H1 (cell line): Measurements from ENCODE around the gene RERG. TPM values are rescaled to one million over a fixed set of nuclear protein-coding genes. Genes with fewer than 3 reads are reported as not detected.

ENCODE experiments used
- CTCF ChIA-PET: fragments of 300-600 bp; sonication (Branson Sonifier 250); formaldehyde crosslinking; loops from one replicate; lab custom pipeline; 2021; ENCODE audit not compliant: partially characterized antibody; lab: Charles Lee
- POLR2A ChIA-PET: fragments of 300-600 bp; sonication (Branson Sonifier 250); formaldehyde crosslinking; loops from one replicate; lab custom pipeline; 2021; ENCODE audit warnings: inconsistent platforms; ENCODE audit not compliant: partially characterized antibody; lab: Charles Lee
- DNase-seq, 2 experiments: peaks; one replicate each; pipeline versions ENCODE4 v3.0.0 to v3.0.0-alpha.2; 2010 to 2022; ENCODE audit warnings: low spot score in 2 of 2, low read depth in 1 of 2, mixed read lengths in 1 of 2
- FAIRE-seq: peaks from 2 replicates; lab custom pipeline; 2011; peaks lifted over from hg19 to GRCh38; lab: Jason Lieb, UNC
- H2AFZ ChIP-seq: 2 replicates; pipeline ENCODE4 v1.8.1; 2012; ENCODE audit warnings: low read length, inconsistent platforms
- H2AK5ac ChIP-seq: 2 replicates; pipeline ENCODE4 v1.6.1; 2013; ENCODE audit warnings: low read depth, low read length
- H2BK120ac ChIP-seq: replicated peaks from 2 replicates; pipeline ENCODE3; 2013; ENCODE audit warnings: low read depth, low read length, inconsistent platforms
- H2BK12ac ChIP-seq: 2 replicates; pipeline ENCODE4 v1.6.1; 2013; ENCODE audit warnings: low read depth, low read length
- H2BK15ac ChIP-seq: 2 replicates; pipeline ENCODE4 v1.6.1; 2013; ENCODE audit warnings: low read length
- H2BK20ac ChIP-seq: 2 replicates; pipeline ENCODE4 v1.6.1; 2013; ENCODE audit warnings: low read length
- H2BK5ac ChIP-seq: 2 replicates; pipeline ENCODE4 v1.6.1; 2013; ENCODE audit warnings: low read depth, low read length
- H3K14ac ChIP-seq: 2 replicates; pipeline ENCODE4 v1.6.1; 2013; ENCODE audit warnings: inconsistent platforms; ENCODE audit not compliant: insufficient read length
- H3K18ac ChIP-seq: 2 replicates; pipeline ENCODE4 v1.6.1; 2013; ENCODE audit warnings: low read length; ENCODE audit errors: extremely low read depth
- H3K23ac ChIP-seq: 2 replicates; pipeline ENCODE4 v1.6.1; 2013; ENCODE audit warnings: inconsistent platforms; ENCODE audit not compliant: insufficient read length
- H3K23me2 ChIP-seq: 2 replicates; pipeline ENCODE4 v1.6.1; 2013; ENCODE audit warnings: low read depth, low read length
- H3K27ac ChIP-seq: 2 replicates; pipeline ENCODE4 v1.6.1; 2011; ENCODE audit warnings: low read depth, low read length, inconsistent platforms
- H3K27me3 ChIP-seq, 4 experiments: replicated peaks in 1 of 4; 1 replicate in 1 of 4; 2 replicates in 3 of 4; pipeline versions ENCODE4 v1.6.1 to v1.8.1; 2011 to 2013; ENCODE audit warnings: low read length in 3 of 4, mild to moderate bottlenecking in 3 of 4, inconsistent platforms in 2 of 4, mixed read lengths in 2 of 4, moderate library complexity in 1 of 4; ENCODE audit not compliant: control insufficient read depth in 3 of 4, insufficient read depth in 3 of 4; ENCODE audit errors: extremely low read depth in 1 of 4
- H3K36me3 ChIP-seq, 4 experiments: 2 replicates each; pipeline versions ENCODE4 v1.6.1 to v1.8.1; 2011 to 2013; ENCODE audit warnings: mild to moderate bottlenecking in 4 of 4, low read length in 3 of 4, moderate library complexity in 2 of 4, control low read depth in 1 of 4, inconsistent platforms in 1 of 4; ENCODE audit not compliant: insufficient read depth in 4 of 4, control insufficient read depth in 2 of 4
- H3K4ac ChIP-seq: replicated peaks from 2 replicates; pipeline ENCODE3; 2013; ENCODE audit warnings: low read length, low read depth, mixed read lengths, inconsistent platforms; ENCODE audit not compliant: insufficient read length
- H3K4me1 ChIP-seq, 4 experiments: replicated peaks in 1 of 4; 1 replicate in 1 of 4; 2 replicates in 3 of 4; pipeline versions ENCODE4 v1.6.1 to v1.8.1; 2011 to 2013; ENCODE audit warnings: low read length in 3 of 4, inconsistent platforms in 2 of 4, mixed read lengths in 1 of 4; ENCODE audit not compliant: insufficient read depth in 4 of 4, control insufficient read depth in 3 of 4
- H3K4me2 ChIP-seq, 2 experiments: 2 replicates each; pipeline versions ENCODE4 v1.6.1 to v1.8.1; 2011 to 2013; ENCODE audit warnings: low read depth in 2 of 2, low read length in 2 of 2, control low read depth in 1 of 2, inconsistent platforms in 1 of 2, mild to moderate bottlenecking in 1 of 2; ENCODE audit not compliant: insufficient read depth in 1 of 2
- H3K4me3 ChIP-seq, 4 experiments: fragments of 200-600, 300-600 bp in 1 of 4; sonication (generic), shearing (Covaris generic), sonication (Bioruptor Twin) in 1 of 4; 2 replicates each; pipeline versions ENCODE4 v1.5.1 to v1.8.1; 2011 to 2016; ENCODE audit warnings: low read length in 4 of 4, low read depth in 3 of 4, control low read depth in 2 of 4, inconsistent platforms in 2 of 4, mild to moderate bottlenecking in 2 of 4, mixed read lengths in 1 of 4, moderate library complexity in 1 of 4; ENCODE audit not compliant: insufficient read depth in 2 of 4; ENCODE audit errors: extremely low read depth in 1 of 4
- H3K56ac ChIP-seq: replicated peaks from 2 replicates; pipeline ENCODE3; 2013; ENCODE audit warnings: low read depth, mild to moderate bottlenecking, mixed read lengths, low read length, inconsistent platforms; ENCODE audit not compliant: insufficient read length
- H3K79me1 ChIP-seq: 2 replicates; pipeline ENCODE4 v1.6.1; 2013; ENCODE audit warnings: low read depth, low read length, control low read depth
- H3K79me2 ChIP-seq, 2 experiments: 2 replicates each; pipeline versions ENCODE4 v1.6.1 to v1.8.1; 2012 to 2013; ENCODE audit warnings: low read length in 2 of 2, mild to moderate bottlenecking in 2 of 2, inconsistent platforms in 1 of 2; ENCODE audit not compliant: insufficient read depth in 2 of 2, control insufficient read depth in 1 of 2
- H3K9ac ChIP-seq, 4 experiments: replicated peaks in 1 of 4; 1 replicate in 1 of 4; 2 replicates in 3 of 4; pipeline versions ENCODE4 v1.6.1 to v1.8.1; 2011 to 2013; ENCODE audit warnings: low read depth in 3 of 4, low read length in 3 of 4, control low read depth in 2 of 4, mild to moderate bottlenecking in 2 of 4, moderate library complexity in 2 of 4, inconsistent platforms in 1 of 4; ENCODE audit errors: extremely low read depth in 1 of 4
- H3K9me3 ChIP-seq, 2 experiments: 2 replicates each; pipeline versions ENCODE4 v1.6.1 to v1.8.1; 2012 to 2013; ENCODE audit warnings: mild to moderate bottlenecking in 2 of 2, moderate library complexity in 2 of 2, control low read depth in 1 of 2, inconsistent platforms in 1 of 2, low read depth in 1 of 2, low read length in 1 of 2, mixed read lengths in 1 of 2; ENCODE audit not compliant: insufficient read depth in 2 of 2
- H4K20me1 ChIP-seq, 2 experiments: replicated peaks in 1 of 2; 2 replicates each; pipeline versions ENCODE3 to v1.8.1; 2011 to 2013; ENCODE audit warnings: inconsistent platforms in 2 of 2, low read length in 2 of 2, mild to moderate bottlenecking in 1 of 2; ENCODE audit not compliant: insufficient read depth in 2 of 2, control insufficient read depth in 1 of 2
- H4K5ac ChIP-seq: 2 replicates; pipeline ENCODE4 v1.6.1; 2013; ENCODE audit warnings: low read length, low read depth, mixed read lengths, inconsistent platforms; ENCODE audit not compliant: insufficient read length
- H4K8ac ChIP-seq: 2 replicates; pipeline ENCODE4 v1.8.0; 2013; ENCODE audit warnings: mild to moderate bottlenecking, moderate library complexity, low read length, inconsistent platforms; ENCODE audit not compliant: insufficient read depth; ENCODE audit errors: extremely low read depth
- H4K91ac ChIP-seq: replicated peaks from 2 replicates; pipeline ENCODE3; 2013; ENCODE audit warnings: low read length, mixed read lengths, inconsistent platforms; ENCODE audit not compliant: insufficient read length
- ATF2 ChIP-seq: IDR thresholded peaks from 2 replicates; pipeline ENCODE4 v1.6.1; 2012; ENCODE audit warnings: low read length, inconsistent platforms
- CREB1 ChIP-seq: IDR thresholded peaks from 2 replicates; pipeline ENCODE4 v1.6.1; 2012; ENCODE audit warnings: inconsistent platforms
- RAD21 ChIP-seq, 2 experiments: IDR thresholded peaks in 1 of 2; conservative IDR thresholded peaks in 1 of 2; 2 replicates each; pipeline ENCODE4 v1.6.1; 2011; ENCODE audit warnings: low read depth in 2 of 2, low read length in 2 of 2, improper control_type of control experiment in 1 of 2, inconsistent platforms in 1 of 2, mild to moderate bottlenecking in 1 of 2, moderate library complexity in 1 of 2
- RBBP5 ChIP-seq: IDR thresholded peaks from 2 replicates; pipeline ENCODE4 v1.7.1; 2012; ENCODE audit warnings: low read depth, mild to moderate bottlenecking, inconsistent platforms, low read length, moderate library complexity, borderline replicate concordance
- RNF2 ChIP-seq: fragments of 200-900, 300-1000 bp; sonication (generic); IDR thresholded peaks from 2 replicates; pipeline ENCODE4 v1.7.1; 2016; ENCODE audit warnings: borderline replicate concordance, low read depth, mild to moderate bottlenecking, antibody characterized with exemption, low read length; ENCODE audit not compliant: poor library complexity, severe bottlenecking; ENCODE audit errors: missing control alignments
- TAF1 ChIP-seq: IDR thresholded peaks from 2 replicates; pipeline ENCODE4 v1.6.1; 2011; ENCODE audit warnings: mild to moderate bottlenecking, low read depth, low read length
- USF2 ChIP-seq: IDR thresholded peaks from 2 replicates; pipeline ENCODE4 v1.6.1; 2011; ENCODE audit warnings: low read length, improper control_type of control experiment
- WGBS, 2 experiments: shearing (Covaris generic) in 1 of 2; methylation state at CpG; one replicate each; pipeline versions ENCODE4 v1.1.6 to v1.1.7; 2013 to 2015; ENCODE audit warnings: low lambda C conversion rate in 2 of 2, mixed read lengths in 2 of 2, inconsistent platforms in 1 of 2, low coverage in 1 of 2, missing lambda C conversion rate in 1 of 2; ENCODE audit not compliant: insufficient replicate concordance in 2 of 2, insufficient coverage in 1 of 2, insufficient read length in 1 of 2; ENCODE audit errors: extremely low coverage in 1 of 2, missing lambda C conversion rate in 1 of 2; 5-methylcytosine and 5-hydroxymethylcytosine counted together
- polyA plus RNA-seq, 7 experiments: library from polyadenylated mRNA; depleted of rRNA in 3 of 7; stranded (reverse) in 5 of 7; unstranded in 2 of 7; fragments of >200 nt in 5 of 7; fragments of 200-250 nt in 2 of 7; gene quantifications; 1 replicate in 5 of 7; 2 replicates in 1 of 7; 4 replicates in 1 of 7; pipeline versions ENCODE4 v1.2.1 to v1.2.3, GENCODE V29; 2011 to 2013; ENCODE audit warnings: missing spikeins in 2 of 7, mixed read lengths in 2 of 7
- total RNA-seq: library from RNA; stranded (reverse); fragmentation: NEBNext Ultra II Directional; extraction: Animal tissue kit (Norgen Biotek cat#: 25700); gene quantifications from 2 replicates; pipeline ENCODE4 v1.2.1, GENCODE V29; 2021
- TF ChIP-seq, protein P1 (sequence below), 3 experiments: IDR thresholded peaks; 1 replicate in 2 of 3; 2 replicates in 1 of 3; pipeline versions ENCODE4 v1.5.1 to v1.6.1; 2011; ENCODE audit warnings: low read length in 3 of 3, mild to moderate bottlenecking in 3 of 3, inconsistent platforms in 2 of 3, low read depth in 1 of 3, moderate library complexity in 1 of 3; ENCODE audit not compliant: insufficient read depth in 1 of 3; ENCODE audit errors: control extremely low read depth in 1 of 3

RERG gene
- total and polyA plus RNA-seq, 2 of the 8 experiments (the other 6 are each of a cell fraction or from before 2014, with no cell fraction given) = 0.12 to 0.86 TPM

- POLR2A ChIA-PET = no interaction called here
- Histone ChIP-seq H2AK5ac (no peak overlapping the region), H3K27ac (no peak overlapping the region), H3K56ac (no peak overlapping the region), H3K4me1 (no peaks in the 10 kb centered on the region), H3K23ac (no peak overlapping the region), H3K4me3 (no peak overlapping the region), H2BK15ac (no peak overlapping the region), H2AFZ (no peak overlapping the region), H2BK5ac (no peak overlapping the region), H4K8ac (no peak overlapping the region), H3K23me2 (no peaks in the 10 kb centered on the region; the same call in 1 of the 2 replicates), H3K14ac (no peak overlapping the region), H3K9ac (no peak overlapping the region), H3K27me3 (no peaks in the 10 kb centered on the region), H3K4ac (no peak overlapping the region), H3K36me3 (no peaks in the 10 kb centered on the region), H4K20me1 (no peaks in the 10 kb centered on the region), H2BK20ac (no peak overlapping the region), H4K91ac (no peak overlapping the region), H2BK12ac (no peak overlapping the region), H4K5ac (no peak overlapping the region), H2BK120ac (no peak overlapping the region), H3K79me2 (no peaks in the 10 kb centered on the region), H3K9me3 (no peaks in the 10 kb centered on the region), H3K18ac (no peak overlapping the region), H3K79me1 (no peaks in the 10 kb centered on the region), H3K4me2 (no peak overlapping the region)
- no peak for DNase-seq
- 83% methylated on average over 4 of the region's 4 CpGs; no CpG with 5 or more reads in 1 of the 2 experiments for WGBS, 2 experiments
- CTCF ChIA-PET = no interaction called here
- no peak for FAIRE-seq
- TF ChIP-seq RBBP5 (no peak), ATF2 (no peak), TAF1 (no peak), RAD21 (IDR thresholded peaks at IDR 0.05 in 1 of 2, conservative IDR thresholded peaks at IDR 0.05 in 1 of 2; ENCODE audit: low read depth in 2 of 2, low read length in 2 of 2) (no peak), CREB1 (no peak), USF2 (no peak), RNF2 (no peak)
- TF ChIP-seq, protein P1, sequence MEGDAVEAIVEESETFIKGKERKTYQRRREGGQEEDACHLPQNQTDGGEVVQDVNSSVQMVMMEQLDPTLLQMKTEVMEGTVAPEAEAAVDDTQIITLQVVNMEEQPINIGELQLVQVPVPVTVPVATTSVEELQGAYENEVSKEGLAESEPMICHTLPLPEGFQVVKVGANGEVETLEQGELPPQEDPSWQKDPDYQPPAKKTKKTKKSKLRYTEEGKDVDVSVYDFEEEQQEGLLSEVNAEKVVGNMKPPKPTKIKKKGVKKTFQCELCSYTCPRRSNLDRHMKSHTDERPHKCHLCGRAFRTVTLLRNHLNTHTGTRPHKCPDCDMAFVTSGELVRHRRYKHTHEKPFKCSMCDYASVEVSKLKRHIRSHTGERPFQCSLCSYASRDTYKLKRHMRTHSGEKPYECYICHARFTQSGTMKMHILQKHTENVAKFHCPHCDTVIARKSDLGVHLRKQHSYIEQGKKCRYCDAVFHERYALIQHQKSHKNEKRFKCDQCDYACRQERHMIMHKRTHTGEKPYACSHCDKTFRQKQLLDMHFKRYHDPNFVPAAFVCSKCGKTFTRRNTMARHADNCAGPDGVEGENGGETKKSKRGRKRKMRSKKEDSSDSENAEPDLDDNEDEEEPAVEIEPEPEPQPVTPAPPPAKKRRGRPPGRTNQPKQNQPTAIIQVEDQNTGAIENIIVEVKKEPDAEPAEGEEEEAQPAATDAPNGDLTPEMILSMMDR (IDR thresholded peaks at IDR 0.05; ENCODE audit: control extremely low read depth in 1 of 3, insufficient read depth in 1 of 3, low read depth in 1 of 3, low read length in 3 of 3) = no peak
These were observed 23.7 kb upstream of the RERG start for GRCh38 chr12:15244926-15245325.
